ENCODE measurements around the gene ZYX.

DNA sequence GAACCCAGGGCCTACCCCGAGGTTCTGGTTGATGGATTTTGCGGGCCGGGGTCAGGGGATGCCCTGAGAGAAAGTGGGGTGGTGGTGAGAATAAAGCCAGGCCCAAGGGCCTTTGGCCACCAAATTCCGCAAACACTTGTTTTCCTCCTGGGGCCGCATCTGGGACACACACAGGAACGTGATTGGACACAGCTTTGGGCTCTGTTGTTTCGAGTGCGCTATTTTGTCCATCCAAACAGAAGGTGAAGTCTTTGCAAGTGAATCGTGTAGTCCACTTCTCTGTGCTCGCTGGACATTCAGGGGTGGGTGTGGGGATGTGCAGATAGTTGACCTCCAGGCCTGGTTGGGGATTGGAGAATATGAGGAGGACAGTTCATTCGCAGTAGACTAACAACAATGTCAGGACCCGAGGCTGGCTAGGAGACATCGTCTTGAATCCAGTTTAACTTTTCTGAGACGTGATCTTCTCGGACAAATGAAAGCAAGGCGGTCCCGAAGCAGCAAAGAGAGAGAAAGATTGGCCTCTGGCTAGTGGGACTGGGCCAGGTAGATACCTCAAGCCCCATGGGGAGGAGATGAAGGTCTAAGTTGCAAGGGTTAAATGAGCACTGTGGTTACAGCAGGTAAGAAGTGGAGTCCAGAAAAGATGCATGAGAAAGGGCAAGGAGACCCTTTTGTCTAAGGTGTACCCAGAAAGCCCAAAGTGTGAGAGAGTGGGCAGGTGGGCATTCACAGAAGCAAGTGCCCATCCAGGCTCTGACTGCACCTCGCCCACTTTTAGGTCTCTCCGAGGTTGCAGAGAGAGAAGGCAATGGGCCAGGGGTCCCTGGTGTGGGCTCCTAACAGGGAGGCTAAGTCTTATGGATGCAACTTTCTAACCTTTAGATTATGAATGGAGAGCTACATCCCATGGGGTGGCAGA, 17.9 kb upstream of the ZYX start:
- TF ChIP-seq POLR2A (IDR thresholded peaks at IDR 0.05) = no peak
- TF ChIP-seq, protein P1, sequence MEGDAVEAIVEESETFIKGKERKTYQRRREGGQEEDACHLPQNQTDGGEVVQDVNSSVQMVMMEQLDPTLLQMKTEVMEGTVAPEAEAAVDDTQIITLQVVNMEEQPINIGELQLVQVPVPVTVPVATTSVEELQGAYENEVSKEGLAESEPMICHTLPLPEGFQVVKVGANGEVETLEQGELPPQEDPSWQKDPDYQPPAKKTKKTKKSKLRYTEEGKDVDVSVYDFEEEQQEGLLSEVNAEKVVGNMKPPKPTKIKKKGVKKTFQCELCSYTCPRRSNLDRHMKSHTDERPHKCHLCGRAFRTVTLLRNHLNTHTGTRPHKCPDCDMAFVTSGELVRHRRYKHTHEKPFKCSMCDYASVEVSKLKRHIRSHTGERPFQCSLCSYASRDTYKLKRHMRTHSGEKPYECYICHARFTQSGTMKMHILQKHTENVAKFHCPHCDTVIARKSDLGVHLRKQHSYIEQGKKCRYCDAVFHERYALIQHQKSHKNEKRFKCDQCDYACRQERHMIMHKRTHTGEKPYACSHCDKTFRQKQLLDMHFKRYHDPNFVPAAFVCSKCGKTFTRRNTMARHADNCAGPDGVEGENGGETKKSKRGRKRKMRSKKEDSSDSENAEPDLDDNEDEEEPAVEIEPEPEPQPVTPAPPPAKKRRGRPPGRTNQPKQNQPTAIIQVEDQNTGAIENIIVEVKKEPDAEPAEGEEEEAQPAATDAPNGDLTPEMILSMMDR (IDR thresholded peaks at IDR 0.05) = no peak
